ENCODE results near the gene ITPRID2.

ITPRID2 gene

GRCh38 chr2:181973171-181973783 is 81.7 kb downstream of the ITPRID2 start:
- Histone ChIP-seq H3K27ac (ENCODE audit: low read length) (no peak overlapping the region), H4K20me1 (ENCODE audit: insufficient read depth, low read length) (no peaks in the 10 kb centered on the region)

GRCh38 chr2:181977661-181978350 is 86.3 kb downstream of the ITPRID2 start:
- peak overlapping the region; percentile 53; the same call in 1 of the 2 replicates for H2AFZ ChIP-seq (ENCODE audit: low read depth, low read length)
- peaks cover 5% of the 10 kb centered on the region for H3K36me3 ChIP-seq (replicated peaks; ENCODE audit: low read depth, low read length)
- H3K27me3 ChIP-seq (ENCODE audit: low read depth, low read length), result no peaks in the 10 kb centered on the region
- peaks cover 13% of the 10 kb centered on the region for H3K4me1 ChIP-seq (ENCODE audit: low read length)
- H4K20me1 ChIP-seq (ENCODE audit: insufficient read depth, low read length), result no peaks in the 10 kb centered on the region
- no peaks in the 10 kb centered on the region for H3K9me3 ChIP-seq (ENCODE audit: insufficient read depth, low read length)
- H3K27ac ChIP-seq (ENCODE audit: low read length), result no peak overlapping the region
- no peak overlapping the region for H3K9ac ChIP-seq (ENCODE audit: low read length)
- no peak overlapping the region for H3K4me2 ChIP-seq (ENCODE audit: low read length)
- H3K4me3 ChIP-seq (ENCODE audit: low read length), result no peak overlapping the region
- TF ChIP-seq, protein P1, sequence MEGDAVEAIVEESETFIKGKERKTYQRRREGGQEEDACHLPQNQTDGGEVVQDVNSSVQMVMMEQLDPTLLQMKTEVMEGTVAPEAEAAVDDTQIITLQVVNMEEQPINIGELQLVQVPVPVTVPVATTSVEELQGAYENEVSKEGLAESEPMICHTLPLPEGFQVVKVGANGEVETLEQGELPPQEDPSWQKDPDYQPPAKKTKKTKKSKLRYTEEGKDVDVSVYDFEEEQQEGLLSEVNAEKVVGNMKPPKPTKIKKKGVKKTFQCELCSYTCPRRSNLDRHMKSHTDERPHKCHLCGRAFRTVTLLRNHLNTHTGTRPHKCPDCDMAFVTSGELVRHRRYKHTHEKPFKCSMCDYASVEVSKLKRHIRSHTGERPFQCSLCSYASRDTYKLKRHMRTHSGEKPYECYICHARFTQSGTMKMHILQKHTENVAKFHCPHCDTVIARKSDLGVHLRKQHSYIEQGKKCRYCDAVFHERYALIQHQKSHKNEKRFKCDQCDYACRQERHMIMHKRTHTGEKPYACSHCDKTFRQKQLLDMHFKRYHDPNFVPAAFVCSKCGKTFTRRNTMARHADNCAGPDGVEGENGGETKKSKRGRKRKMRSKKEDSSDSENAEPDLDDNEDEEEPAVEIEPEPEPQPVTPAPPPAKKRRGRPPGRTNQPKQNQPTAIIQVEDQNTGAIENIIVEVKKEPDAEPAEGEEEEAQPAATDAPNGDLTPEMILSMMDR (IDR thresholded peaks at IDR 0.05; ENCODE audit: low read depth, low read length), result no peak
- no peak for TF ChIP-seq EZH2phosphoT487 (IDR thresholded peaks at IDR 0.05; ENCODE audit: low read depth)
- H3K79me2 ChIP-seq (ENCODE audit: low read length), result no peaks in the 10 kb centered on the region

More at GRCh38 chr2:181973171-181973783, 81.7 kb downstream of the ITPRID2 start:
- Histone ChIP-seq H3K36me3 (replicated peaks; ENCODE audit: low read depth, low read length) (peaks cover 5% of the 10 kb centered on the region), H3K4me3 (ENCODE audit: low read length) (no peak overlapping the region), H2AFZ (ENCODE audit: low read depth, low read length) (no peak overlapping the region), H3K9ac (ENCODE audit: low read length) (no peak overlapping the region), H3K4me2 (ENCODE audit: low read length) (no peak overlapping the region), H3K9me3 (ENCODE audit: insufficient read depth, low read length) (no peaks in the 10 kb centered on the region), H3K27me3 (ENCODE audit: low read depth, low read length) (no peaks in the 10 kb centered on the region), H3K79me2 (ENCODE audit: low read length) (no peaks in the 10 kb centered on the region), H3K4me1 (ENCODE audit: low read length) (peaks cover 9% of the 10 kb centered on the region)
- TF ChIP-seq EZH2phosphoT487 (IDR thresholded peaks at IDR 0.05; ENCODE audit: low read depth), result no peak
- TF ChIP-seq, protein P1 (IDR thresholded peaks at IDR 0.05; ENCODE audit: low read depth, low read length), result no peak

DNA sequence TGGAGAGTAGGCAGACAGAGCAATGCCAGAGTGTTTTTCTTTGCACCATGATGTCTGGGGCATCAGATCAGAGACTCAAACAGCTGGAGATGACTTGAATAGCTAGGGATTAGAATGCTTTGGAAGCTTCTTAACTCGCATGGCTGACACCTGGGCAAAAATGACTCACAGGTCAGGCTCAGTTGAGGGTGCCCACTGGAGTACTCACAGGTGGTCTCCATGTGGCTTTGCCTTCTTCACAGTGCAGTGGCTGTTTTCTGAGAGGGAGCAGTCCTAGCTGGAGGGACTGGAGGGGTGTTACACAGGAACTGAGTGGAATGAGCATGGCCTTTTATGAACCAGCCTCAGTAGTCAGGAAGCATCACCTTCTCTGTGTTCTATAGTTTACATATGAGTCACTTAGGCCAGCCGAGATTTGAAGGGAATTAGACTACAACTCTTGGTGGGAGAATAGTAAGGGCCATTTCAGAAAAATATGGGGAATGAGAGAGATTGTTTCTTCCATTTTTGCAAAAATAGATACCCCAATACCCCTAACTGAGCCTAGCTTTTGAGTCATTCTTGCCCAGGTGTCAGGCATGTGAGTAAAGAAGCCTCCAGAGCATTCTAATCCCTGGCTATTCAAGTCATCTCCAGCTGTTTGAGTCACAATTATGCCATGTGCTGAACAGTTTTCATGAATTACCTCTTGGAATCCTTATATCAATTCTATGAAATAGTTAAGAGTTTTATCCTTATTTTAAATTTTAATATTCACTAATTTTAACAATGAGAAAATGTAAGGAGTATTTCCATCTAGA is 87.0 kb downstream of the ITPRID2 start:
- TF ChIP-seq, protein P1 (IDR thresholded peaks at IDR 0.05; ENCODE audit: low read depth, low read length), result no peak
- TF ChIP-seq EZH2phosphoT487 (IDR thresholded peaks at IDR 0.05; ENCODE audit: low read depth), result no peak
- no peak overlapping the region for H3K4me3 ChIP-seq (ENCODE audit: low read length)
- H2AFZ ChIP-seq (ENCODE audit: low read depth, low read length), result peak overlapping the region; percentile 53; the same call in 1 of the 2 replicates
- peaks cover 13% of the 10 kb centered on the region for H3K4me1 ChIP-seq (ENCODE audit: low read length)
- no peaks in the 10 kb centered on the region for H4K20me1 ChIP-seq (ENCODE audit: insufficient read depth, low read length)
- no peak overlapping the region for H3K9ac ChIP-seq (ENCODE audit: low read length)
- H3K4me2 ChIP-seq (ENCODE audit: low read length), result no peak overlapping the region
- H3K9me3 ChIP-seq (ENCODE audit: insufficient read depth, low read length), result no peaks in the 10 kb centered on the region
- H3K79me2 ChIP-seq (ENCODE audit: low read length), result no peaks in the 10 kb centered on the region
- H3K27me3 ChIP-seq (ENCODE audit: low read depth, low read length), result no peaks in the 10 kb centered on the region
- peaks cover 5% of the 10 kb centered on the region for H3K36me3 ChIP-seq (replicated peaks; ENCODE audit: low read depth, low read length)
- H3K27ac ChIP-seq (ENCODE audit: low read length), result no peak overlapping the region
